GM12891 (cell line): Measurements from ENCODE around the gene SHISA8.

Experiments used
- PAX5 ChIP-seq: IDR thresholded peaks from 2 replicates; pipeline ENCODE4 v1.6.1; 2011; ENCODE audit warnings: low read length, moderate library complexity, mild to moderate bottlenecking; ENCODE audit not compliant: insufficient read depth, severe bottlenecking
- POLR2A ChIP-seq: IDR thresholded peaks from 2 replicates; pipeline ENCODE4 v1.6.1; 2011; ENCODE audit warnings: low read depth, low read length, control low read depth
- POLR2AphosphoS5 ChIP-seq: IDR thresholded peaks from 2 replicates; pipeline ENCODE4 v1.6.1; 2011; ENCODE audit warnings: low read depth, low read length, control low read depth
- SPI1 ChIP-seq: IDR thresholded peaks from 2 replicates; pipeline ENCODE4 v1.6.1; 2011; ENCODE audit warnings: low read depth, low read length, control low read depth
- TAF1 ChIP-seq: IDR thresholded peaks from 2 replicates; pipeline ENCODE4 v1.6.1; 2011; ENCODE audit warnings: low read depth, low read length, control low read depth

DNA sequence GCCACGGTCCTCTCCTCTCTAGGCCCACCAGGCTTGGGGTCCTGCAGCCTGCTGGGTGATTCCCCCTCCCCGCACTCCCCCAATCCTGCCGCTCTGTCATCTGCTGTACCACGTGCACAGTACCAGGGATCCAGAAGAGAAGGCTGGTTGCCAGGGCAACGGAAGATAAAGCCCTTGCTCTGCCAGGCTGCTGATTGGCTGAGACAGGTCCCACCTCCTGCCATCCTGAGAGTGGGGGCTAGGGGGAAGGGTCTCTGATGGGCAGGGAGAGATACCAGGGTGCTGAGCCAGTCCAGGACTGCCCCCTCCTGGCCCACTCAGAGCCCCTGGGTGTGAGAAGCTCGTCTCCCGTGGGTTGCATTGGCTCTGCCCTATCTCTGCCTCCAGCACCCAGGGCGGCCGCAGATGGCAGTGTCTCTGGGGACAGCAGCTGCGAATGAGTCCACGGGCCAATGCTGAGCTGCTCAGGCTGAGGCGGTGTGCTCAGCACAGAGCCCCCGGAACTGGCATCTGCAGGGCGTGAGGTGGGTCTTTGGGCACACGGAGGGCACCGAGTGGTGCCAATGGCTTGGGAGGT is 37.1 kb upstream of the SHISA8 start, which contains the start of gene SMIM45:
- no peak for TF ChIP-seq POLR2AphosphoS5
- TF ChIP-seq POLR2A: no peak
- TF ChIP-seq PAX5: no peak
- no peak for TF ChIP-seq SPI1
- no peak for TF ChIP-seq TAF1
